DND-41 (cell line): Measurements from ENCODE around the gene KLF13.
A peak's percentile ranks its signal among the peaks of the same experiment; 100 is the strongest.

Experiments
- ATAC-seq: fragments of 200-7000 bp; cut with Tn5 transposase; 3 replicates; pipeline ENCODE4 v1.9.1; 2021; ENCODE audit warnings: low read depth; ENCODE audit not compliant: insufficient read depth
- DNase-seq: peaks from one replicate; pipeline ENCODE4 v3.0.0-alpha.2; 2020
- H2AFZ ChIP-seq: 2 replicates; pipeline ENCODE4 v1.6.0; 2012; ENCODE audit warnings: low read depth, low read length
- H3K27ac ChIP-seq: 2 replicates; pipeline ENCODE4 v1.5.1; 2012; ENCODE audit warnings: low read length, inconsistent platforms
- H3K27me3 ChIP-seq: fragments of 200-600 bp; sonication (generic); 2 replicates; pipeline ENCODE4 v1.6.0; 2012; ENCODE audit warnings: low read length, mild to moderate bottlenecking, inconsistent platforms; ENCODE audit not compliant: insufficient read depth, poor library complexity
- H3K36me3 ChIP-seq: 2 replicates; pipeline ENCODE4 v1.5.1; 2012; ENCODE audit warnings: low read length, inconsistent platforms; ENCODE audit not compliant: insufficient read depth
- H3K4me1 ChIP-seq: 2 replicates; pipeline ENCODE4 v1.5.1; 2012; ENCODE audit warnings: mild to moderate bottlenecking, low read length; ENCODE audit not compliant: insufficient read depth
- H3K4me2 ChIP-seq: 2 replicates; pipeline ENCODE4 v1.6.0; 2012; ENCODE audit warnings: mild to moderate bottlenecking, moderate library complexity, low read length, inconsistent platforms; ENCODE audit not compliant: insufficient read depth
- H3K4me3 ChIP-seq, 2 experiments: fragments of 200-600 bp in 1 of 2; shearing (Covaris generic) in 1 of 2; 2 replicates each; pipeline ENCODE4 v1.5.1; 2012 to 2016; ENCODE audit warnings: inconsistent platforms in 2 of 2, low read length in 2 of 2, mild to moderate bottlenecking in 2 of 2, low read depth in 1 of 2, moderate library complexity in 1 of 2
- H3K79me2 ChIP-seq: 2 replicates; pipeline ENCODE4 v1.6.0; 2012; ENCODE audit warnings: low read length, inconsistent platforms; ENCODE audit not compliant: insufficient read depth
- H3K9ac ChIP-seq: 2 replicates; pipeline ENCODE4 v1.6.0; 2012; ENCODE audit warnings: low read depth, mild to moderate bottlenecking, inconsistent platforms, low read length, moderate library complexity
- H3K9me3 ChIP-seq: 2 replicates; pipeline ENCODE4 v1.5.1; 2012; ENCODE audit warnings: low read length, moderate library complexity, mild to moderate bottlenecking, inconsistent platforms; ENCODE audit not compliant: insufficient read depth, severe bottlenecking
- H4K20me1 ChIP-seq: 2 replicates; pipeline ENCODE4 v1.6.0; 2012; ENCODE audit warnings: low read length; ENCODE audit not compliant: insufficient read depth
- CTCF ChIP-seq: IDR thresholded peaks from 2 replicates; pipeline ENCODE4 v1.5.1; 2012; ENCODE audit warnings: borderline replicate concordance, low read length, moderate library complexity, mild to moderate bottlenecking; ENCODE audit not compliant: poor library complexity, severe bottlenecking; ENCODE audit errors: extremely low read depth
- EZH2 ChIP-seq: IDR thresholded peaks from 3 replicates; pipeline ENCODE4 v1.6.1; 2012; ENCODE audit warnings: borderline replicate concordance, low read depth, mild to moderate bottlenecking, moderate library complexity, low read length, inconsistent platforms; ENCODE audit not compliant: severe bottlenecking

Gene KLF13

GRCh38 chr15:31378363-31378903 lies 51.8 kb downstream of the KLF13 start:
- no peaks in the 10 kb centered on the region for H3K27me3 ChIP-seq
- H3K79me2 ChIP-seq = peaks cover 37% of the 10 kb centered on the region
- no peak overlapping the region for H2AFZ ChIP-seq
- TF ChIP-seq CTCF (no peak), EZH2 (no peak)
- no peak overlapping the region for H3K4me2 ChIP-seq
- H3K36me3 ChIP-seq = peaks cover 81% of the 10 kb centered on the region
- H3K4me3 ChIP-seq = no peak overlapping the region
- H3K27ac ChIP-seq = no peak overlapping the region
- no peak overlapping the region for H3K9ac ChIP-seq
- DNase-seq = no peak
- H4K20me1 ChIP-seq = peaks cover 55% of the 10 kb centered on the region
- no peak for ATAC-seq
- H3K9me3 ChIP-seq = no peaks in the 10 kb centered on the region
- no peaks in the 10 kb centered on the region for H3K4me1 ChIP-seq

GRCh38 chr15:31379042-31379441 lies 52.4 kb downstream of the KLF13 start:
- Histone ChIP-seq H2AFZ (no peak overlapping the region), H3K27me3 (no peaks in the 10 kb centered on the region), H3K4me1 (no peaks in the 10 kb centered on the region), H3K4me3 (no peak overlapping the region), H3K36me3 (peaks cover 75% of the 10 kb centered on the region), H3K9me3 (no peaks in the 10 kb centered on the region), H3K4me2 (no peak overlapping the region), H4K20me1 (peaks cover 50% of the 10 kb centered on the region), H3K27ac (no peak overlapping the region), H3K9ac (no peak overlapping the region), H3K79me2 (peaks cover 32% of the 10 kb centered on the region)
- ATAC-seq (no peak), DNase-seq (no peak)
- no peak for TF ChIP-seq EZH2
- TF ChIP-seq CTCF = no peak

- H4K20me1 ChIP-seq = peaks cover 45% of the 10 kb centered on the region
- TF ChIP-seq EZH2 = no peak
- H3K4me2 ChIP-seq = no peak overlapping the region
- H3K4me3 ChIP-seq = no peak overlapping the region
- DNase-seq (no peak), ATAC-seq (no peak)
- no peak overlapping the region for H3K9ac ChIP-seq
- H3K4me1 ChIP-seq = no peaks in the 10 kb centered on the region
- no peaks in the 10 kb centered on the region for H3K9me3 ChIP-seq
- no peak overlapping the region for H2AFZ ChIP-seq
- H3K36me3 ChIP-seq = peaks cover 69% of the 10 kb centered on the region
- H3K27me3 ChIP-seq = no peaks in the 10 kb centered on the region
- no peak overlapping the region for H3K27ac ChIP-seq
- peaks cover 26% of the 10 kb centered on the region for H3K79me2 ChIP-seq
These were observed 52.9 kb downstream of the KLF13 start for GRCh38 chr15:31379577-31379976.

GRCh38 chr15:31381801-31382712 lies 55.4 kb downstream of the KLF13 start:
- ATAC-seq = no peak; the same call in 2 of the 3 replicates
- H3K27ac ChIP-seq = peak overlapping the region; percentile 47
- DNase-seq = no peak
- peaks cover 25% of the 10 kb centered on the region for H4K20me1 ChIP-seq
- peaks cover 7% of the 10 kb centered on the region; the same call in 1 of the 2 replicates for H3K79me2 ChIP-seq
- no peak overlapping the region for H3K9ac ChIP-seq
- H3K27me3 ChIP-seq = no peaks in the 10 kb centered on the region
- TF ChIP-seq CTCF (no peak), EZH2 (no peak)
- H3K9me3 ChIP-seq = no peaks in the 10 kb centered on the region
- peaks cover 48% of the 10 kb centered on the region for H3K36me3 ChIP-seq
- H3K4me1 ChIP-seq = peaks cover 15% of the 10 kb centered on the region
- H3K4me2 ChIP-seq = no peak overlapping the region
- no peak overlapping the region for H3K4me3 ChIP-seq
- H2AFZ ChIP-seq = no peak overlapping the region
